Measurements from ENCODE around the gene TSPAN2. TPM values are rescaled to one million over a fixed set of nuclear protein-coding genes. Genes with fewer than 3 reads are reported as not detected.

The TSPAN2 gene
- total RNA-seq, 1 donor from 2014 or later: 4.3 TPM

DNA sequence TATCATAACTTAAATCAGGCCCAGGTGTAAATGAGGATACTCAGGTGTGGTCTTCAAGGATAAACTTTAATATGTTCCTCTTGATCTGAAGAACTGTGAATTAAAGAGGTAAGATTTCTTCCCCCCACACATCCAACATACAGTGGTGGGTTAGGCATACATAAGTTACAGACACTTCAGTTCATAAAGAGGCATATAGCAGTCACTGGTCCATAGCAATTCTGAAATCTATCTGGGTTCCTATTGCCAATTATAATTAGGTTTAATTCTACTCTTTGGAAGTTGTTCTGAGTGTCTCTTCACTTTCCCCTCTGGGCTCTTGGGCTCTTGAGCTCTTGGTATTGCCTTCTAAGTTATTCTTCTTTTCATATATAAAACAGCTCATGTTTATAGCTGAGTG lies 32.5 kb upstream of the TSPAN2 start:
- H3K9me3 Mint-ChIP-seq: peaks cover 20% of the 10 kb centered on the region
- H3K4me3 Mint-ChIP-seq: no peak overlapping the region
- H3K27me3 Mint-ChIP-seq (ENCODE audit: low read depth): peaks cover 2% of the 10 kb centered on the region
- TF ChIP-seq, protein P1, sequence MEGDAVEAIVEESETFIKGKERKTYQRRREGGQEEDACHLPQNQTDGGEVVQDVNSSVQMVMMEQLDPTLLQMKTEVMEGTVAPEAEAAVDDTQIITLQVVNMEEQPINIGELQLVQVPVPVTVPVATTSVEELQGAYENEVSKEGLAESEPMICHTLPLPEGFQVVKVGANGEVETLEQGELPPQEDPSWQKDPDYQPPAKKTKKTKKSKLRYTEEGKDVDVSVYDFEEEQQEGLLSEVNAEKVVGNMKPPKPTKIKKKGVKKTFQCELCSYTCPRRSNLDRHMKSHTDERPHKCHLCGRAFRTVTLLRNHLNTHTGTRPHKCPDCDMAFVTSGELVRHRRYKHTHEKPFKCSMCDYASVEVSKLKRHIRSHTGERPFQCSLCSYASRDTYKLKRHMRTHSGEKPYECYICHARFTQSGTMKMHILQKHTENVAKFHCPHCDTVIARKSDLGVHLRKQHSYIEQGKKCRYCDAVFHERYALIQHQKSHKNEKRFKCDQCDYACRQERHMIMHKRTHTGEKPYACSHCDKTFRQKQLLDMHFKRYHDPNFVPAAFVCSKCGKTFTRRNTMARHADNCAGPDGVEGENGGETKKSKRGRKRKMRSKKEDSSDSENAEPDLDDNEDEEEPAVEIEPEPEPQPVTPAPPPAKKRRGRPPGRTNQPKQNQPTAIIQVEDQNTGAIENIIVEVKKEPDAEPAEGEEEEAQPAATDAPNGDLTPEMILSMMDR (conservative IDR thresholded peaks at IDR 0.05): no peak
- no peak overlapping the region for H3K27ac Mint-ChIP-seq (ENCODE audit: unreplicated experiment)
- peaks cover 2% of the 10 kb centered on the region for H3K36me3 Mint-ChIP-seq (ENCODE audit: low read depth)
- DNase-seq (ENCODE audit: low read depth, low spot score): no peak
- no peaks in the 10 kb centered on the region for H3K4me1 Mint-ChIP-seq

DNA sequence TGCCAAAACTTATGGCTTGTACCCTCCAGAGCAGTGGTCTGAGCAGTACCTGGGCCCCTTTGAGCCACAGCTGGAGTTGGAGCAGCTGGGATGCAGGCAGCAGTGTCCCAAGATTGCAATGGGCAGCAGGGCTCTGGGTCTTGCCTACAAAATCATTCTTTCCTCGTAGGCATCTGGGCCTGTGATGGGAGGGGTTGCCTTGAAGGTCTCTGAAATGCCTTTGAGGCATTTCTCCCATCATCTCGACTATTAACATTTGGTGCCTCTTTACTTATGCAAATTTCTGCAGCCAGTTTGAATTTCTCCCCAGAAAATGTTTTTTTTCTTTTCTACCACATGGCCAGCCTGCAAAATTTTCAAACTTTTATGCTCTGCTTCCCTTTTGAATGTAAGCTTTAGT lies 31.0 kb upstream of the TSPAN2 start:
- TF ChIP-seq, protein P1 (conservative IDR thresholded peaks at IDR 0.05): no peak
- Mint-ChIP-seq H3K4me1 (no peaks in the 10 kb centered on the region), H3K27me3 (ENCODE audit: low read depth) (peaks cover 2% of the 10 kb centered on the region), H3K36me3 (ENCODE audit: low read depth) (peaks cover 2% of the 10 kb centered on the region), H3K27ac (ENCODE audit: unreplicated experiment) (no peak overlapping the region), H3K4me3 (no peak overlapping the region), H3K9me3 (peaks cover 20% of the 10 kb centered on the region)
- DNase-seq (ENCODE audit: low read depth, low spot score): no peak

DNA sequence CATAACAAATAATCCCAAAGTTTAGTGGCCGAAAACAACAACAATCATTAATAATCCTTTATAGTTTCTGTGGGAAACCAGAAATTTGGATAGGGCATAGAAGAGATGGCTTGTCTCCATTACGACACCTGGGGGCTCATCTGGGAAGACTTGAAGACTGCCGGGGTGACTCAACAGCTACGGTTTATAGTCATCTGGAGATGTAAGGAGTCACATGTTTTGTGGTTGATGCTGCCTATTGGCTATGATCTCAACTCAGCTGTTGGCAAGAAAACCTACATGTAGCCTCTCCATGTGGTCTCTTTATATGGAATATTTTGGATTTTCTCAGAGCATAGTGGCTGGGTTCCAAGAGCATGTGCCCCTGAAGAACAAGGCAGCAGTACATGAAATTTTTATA lies 29.3 kb upstream of the TSPAN2 start:
- no peak for DNase-seq (ENCODE audit: low read depth, low spot score)
- peaks cover 2% of the 10 kb centered on the region for H3K27me3 Mint-ChIP-seq (ENCODE audit: low read depth)
- TF ChIP-seq, protein P1 (conservative IDR thresholded peaks at IDR 0.05): no peak
- peaks cover 2% of the 10 kb centered on the region for H3K36me3 Mint-ChIP-seq (ENCODE audit: low read depth)
- peaks cover 15% of the 10 kb centered on the region for H3K9me3 Mint-ChIP-seq
- no peak overlapping the region for H3K27ac Mint-ChIP-seq (ENCODE audit: unreplicated experiment)
- no peaks in the 10 kb centered on the region for H3K4me1 Mint-ChIP-seq
- no peak overlapping the region for H3K4me3 Mint-ChIP-seq

DNA sequence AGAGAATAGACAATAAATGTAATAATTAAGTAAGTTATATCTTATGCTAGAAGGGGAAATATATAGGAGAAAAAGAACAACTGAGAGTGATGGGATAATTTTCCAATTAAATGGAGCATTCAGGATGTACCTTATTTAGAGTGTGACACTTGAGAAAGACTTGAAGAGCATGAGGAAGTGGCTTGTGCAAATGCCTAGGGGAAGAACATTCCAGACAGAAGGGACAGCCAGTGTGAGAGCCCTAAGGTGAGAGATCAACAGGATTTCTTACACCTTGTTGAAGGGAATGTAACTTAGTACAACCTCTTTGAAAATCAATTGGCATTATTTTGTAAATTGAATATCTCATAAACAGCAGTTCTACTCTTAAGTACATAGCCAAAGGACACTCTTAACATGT lies 28.8 kb upstream of the TSPAN2 start:
- Mint-ChIP-seq H3K27me3 (ENCODE audit: low read depth) (peaks cover 2% of the 10 kb centered on the region), H3K9me3 (peaks cover 15% of the 10 kb centered on the region), H3K4me3 (no peak overlapping the region), H3K36me3 (ENCODE audit: low read depth) (peaks cover 1% of the 10 kb centered on the region), H3K27ac (ENCODE audit: unreplicated experiment) (no peak overlapping the region), H3K4me1 (no peaks in the 10 kb centered on the region)
- TF ChIP-seq, protein P1 (conservative IDR thresholded peaks at IDR 0.05): no peak
- DNase-seq (ENCODE audit: low read depth, low spot score): no peak

DNA sequence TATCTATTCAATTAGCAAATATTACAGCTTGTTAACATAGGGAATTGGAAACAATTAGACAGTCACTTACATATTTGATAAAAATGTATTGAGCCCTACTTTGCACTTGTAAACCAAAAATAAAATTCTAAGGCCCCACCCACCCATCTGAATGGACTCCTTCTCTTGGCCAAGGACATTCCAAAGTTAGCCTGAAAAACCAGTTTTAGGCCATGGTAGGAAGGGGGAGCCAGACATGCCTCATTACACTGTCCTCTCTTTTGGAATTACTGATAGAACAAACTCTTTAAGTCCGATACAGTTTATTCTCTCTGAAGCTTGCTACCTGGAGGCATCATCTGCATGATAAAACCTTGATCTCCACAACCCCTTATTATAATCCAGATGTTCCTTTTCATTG lies 28.0 kb upstream of the TSPAN2 start:
- Mint-ChIP-seq H3K36me3 (ENCODE audit: low read depth) (no peaks in the 10 kb centered on the region), H3K4me3 (no peak overlapping the region), H3K4me1 (peaks cover 4% of the 10 kb centered on the region), H3K27me3 (ENCODE audit: low read depth) (no peaks in the 10 kb centered on the region), H3K9me3 (peaks cover 15% of the 10 kb centered on the region), H3K27ac (ENCODE audit: unreplicated experiment) (no peak overlapping the region)
- TF ChIP-seq, protein P1 (conservative IDR thresholded peaks at IDR 0.05): no peak
- no peak for DNase-seq (ENCODE audit: low read depth, low spot score)

DNA sequence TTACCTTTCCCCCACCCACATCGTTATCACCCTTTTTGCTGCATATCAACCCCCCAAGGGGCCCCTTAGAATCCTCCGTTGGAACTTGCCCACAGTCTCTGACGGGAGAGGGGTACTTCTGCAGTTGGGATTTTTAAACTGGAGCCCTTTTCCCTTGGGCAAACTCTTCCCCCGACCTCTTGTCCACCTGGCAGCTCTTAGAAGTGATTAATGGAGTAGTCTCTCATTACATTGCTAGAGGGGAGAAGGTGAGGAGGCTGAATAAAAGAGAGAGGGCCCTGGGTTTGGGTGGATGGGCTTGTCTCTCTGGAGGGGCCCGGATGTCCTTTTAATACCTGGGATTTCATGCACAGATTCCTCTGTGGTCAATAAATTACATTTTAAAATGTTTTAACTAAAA lies 27.2 kb upstream of the TSPAN2 start:
- TF ChIP-seq, protein P1 (conservative IDR thresholded peaks at IDR 0.05): no peak
- H3K9me3 Mint-ChIP-seq: peaks cover 8% of the 10 kb centered on the region
- H3K27me3 Mint-ChIP-seq (ENCODE audit: low read depth): no peaks in the 10 kb centered on the region
- peaks cover 4% of the 10 kb centered on the region for H3K4me1 Mint-ChIP-seq
- no peak overlapping the region for H3K4me3 Mint-ChIP-seq
- no peak for DNase-seq (ENCODE audit: low read depth, low spot score)
- H3K36me3 Mint-ChIP-seq (ENCODE audit: low read depth): no peaks in the 10 kb centered on the region
- H3K27ac Mint-ChIP-seq (ENCODE audit: unreplicated experiment): no peak overlapping the region
